ENCODE measurements around the gene PIM2. TPM values are rescaled to one million over a fixed set of nuclear protein-coding genes. Genes with fewer than 3 reads are reported as not detected.

PIM2 gene
- total and polyA plus RNA-seq, 4 donors = 4.5 to 28.3 (median 6.9) TPM

- no peak for TF ChIP-seq ZBTB33 (IDR thresholded peaks at IDR 0.05)
- TF ChIP-seq TAF1 (conservative IDR thresholded peaks at IDR 0.05) = no peak
- TF ChIP-seq SP1 (IDR thresholded peaks at IDR 0.05) = no peak
- no peak for TF ChIP-seq ATF3 (IDR thresholded peaks at IDR 0.05)
- TF ChIP-seq NR2F2 (IDR thresholded peaks at IDR 0.05) = no peak
- no peak for TF ChIP-seq YY1 (IDR thresholded peaks at IDR 0.05)
Measured at GRCh38 chrX:48920718-48921104, 1.9 kb upstream of the PIM2 start (continued).

- Histone ChIP-seq H3K36me3 (ENCODE audit: control insufficient read depth in 4 of 4, insufficient read depth in 3 of 4, low read depth in 1 of 4, low read length in 3 of 4) (peaks cover 0 to 16% (median 3%) of the 10 kb centered on the region in 4 donors), H3K4me3 (ENCODE audit: low read depth in 1 of 3, low read length in 3 of 3) (no peak overlapping the region), H3K4me1 (ENCODE audit: control insufficient read depth in 4 of 4, insufficient read depth in 4 of 4, low read length in 3 of 4) (peaks cover 0 to 33% (median 9%) of the 10 kb centered on the region in 4 donors), H3K9me3 (ENCODE audit: control insufficient read depth in 4 of 4, low read length in 3 of 4) (no peaks in the 10 kb centered on the region), H3K9ac (ENCODE audit: low read depth in 1 of 2, low read length in 2 of 2) (peak overlapping the region in 1 of 2 donors; percentile 31), H3K27ac (ENCODE audit: low read depth in 1 of 2, low read length in 2 of 2) (peak overlapping the region in 1 of 2 donors; percentile 88), H3K27me3 (ENCODE audit: control insufficient read depth in 4 of 4, insufficient read depth in 4 of 4, low read length in 3 of 4) (peaks cover 0 to 2% (median 0%) of the 10 kb centered on the region in 4 donors)
- TF ChIP-seq YY1 (IDR thresholded peaks at IDR 0.05) = no peak
- TF ChIP-seq RAD21 (IDR thresholded peaks at IDR 0.05) = no peak
- TF ChIP-seq GABPA (IDR thresholded peaks at IDR 0.05 in 1 of 2, conservative IDR thresholded peaks at IDR 0.05 in 1 of 2) = no peak
- TF ChIP-seq FOXA2 (IDR thresholded peaks at IDR 0.05) = no peak
- no peak for TF ChIP-seq JUND (IDR thresholded peaks at IDR 0.05)
- TF ChIP-seq EGR1 (IDR thresholded peaks at IDR 0.05; ENCODE audit: low read depth in 2 of 2) = no peak
- TF ChIP-seq ZBTB33 (IDR thresholded peaks at IDR 0.05) = no peak
- no peak for TF ChIP-seq REST (IDR thresholded peaks at IDR 0.05)
- no peak for TF ChIP-seq FOXA1 (IDR thresholded peaks at IDR 0.05)
- DNase-seq (ENCODE audit: low spot score) = no peak
- WGBS = 57% methylated on average over 8 of the region's 8 CpGs
Measured at GRCh38 chrX:48919947-48920717, 1.3 kb upstream of the PIM2 start.

Data from liver (tissue), 9 donors.